NCI-H1436 (cell line): ENCODE measurements around the gene KLHDC4.
"Not testable (repeated sequence)": the region's sequence is repeated elsewhere in the genome, so short reads cannot be mapped to it uniquely, and the experiment has no call there.

ENCODE experiments used
- DNase-seq: peaks from one replicate; lab custom pipeline; 2025; lab: John Stamatoyannopoulos, UW

The KLHDC4 gene

GRCh38 chr16:87788730-87789436, 23.1 kb upstream of the KLHDC4 start:
- not testable (repeated sequence) for DNase-seq

DNA sequence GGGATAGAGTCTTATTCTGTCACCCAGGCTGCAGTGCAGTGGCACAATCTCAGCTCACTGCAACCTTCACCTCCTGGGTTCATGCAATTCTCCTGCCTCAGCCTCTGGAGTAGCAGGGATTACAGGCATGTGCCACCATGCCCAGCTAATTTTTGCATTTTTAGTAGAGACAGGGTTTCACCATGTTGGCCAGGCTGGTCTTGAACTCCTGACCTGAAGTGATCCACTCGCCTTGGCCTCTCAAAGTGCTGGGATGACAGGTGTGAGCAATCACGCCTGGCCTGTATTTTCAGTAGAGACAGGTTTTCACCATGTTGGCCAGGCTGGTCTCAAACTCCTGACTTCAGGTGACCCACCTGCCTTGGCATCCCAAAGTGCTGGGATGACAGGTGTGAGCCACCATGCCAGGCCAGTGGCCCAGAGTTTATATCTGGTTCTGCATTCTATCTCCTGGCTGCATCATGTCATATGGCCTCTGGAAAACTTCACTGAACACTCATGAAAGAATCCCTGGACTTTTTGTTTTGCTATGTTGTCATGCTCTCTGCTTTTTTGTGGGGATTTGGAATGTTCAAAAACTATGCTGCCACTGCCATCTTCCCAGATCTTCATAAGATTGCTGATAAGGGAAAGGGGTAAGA, 21.8 kb upstream of the KLHDC4 start:
- not testable (repeated sequence) for DNase-seq

DNA sequence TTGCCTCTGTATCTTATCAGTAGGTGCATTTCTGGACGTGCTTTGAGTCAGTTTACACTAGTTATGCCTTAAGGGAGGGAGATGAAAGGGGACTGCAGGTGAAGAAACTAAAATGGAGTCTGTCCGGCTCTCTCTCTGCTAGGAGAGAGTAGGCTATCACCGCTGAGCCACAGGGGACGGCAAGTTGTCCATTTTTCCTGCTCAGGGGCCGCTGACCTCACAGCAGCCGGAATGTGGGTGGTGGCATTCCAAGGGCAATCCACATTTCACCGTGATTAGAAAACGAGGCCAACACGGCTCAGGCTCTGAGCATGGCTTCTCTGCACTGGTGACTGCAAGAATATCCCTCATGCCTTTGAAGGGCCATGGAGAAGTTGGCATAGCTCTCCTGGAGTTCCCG, 19.0 kb upstream of the KLHDC4 start:
- DNase-seq: no peak

DNA sequence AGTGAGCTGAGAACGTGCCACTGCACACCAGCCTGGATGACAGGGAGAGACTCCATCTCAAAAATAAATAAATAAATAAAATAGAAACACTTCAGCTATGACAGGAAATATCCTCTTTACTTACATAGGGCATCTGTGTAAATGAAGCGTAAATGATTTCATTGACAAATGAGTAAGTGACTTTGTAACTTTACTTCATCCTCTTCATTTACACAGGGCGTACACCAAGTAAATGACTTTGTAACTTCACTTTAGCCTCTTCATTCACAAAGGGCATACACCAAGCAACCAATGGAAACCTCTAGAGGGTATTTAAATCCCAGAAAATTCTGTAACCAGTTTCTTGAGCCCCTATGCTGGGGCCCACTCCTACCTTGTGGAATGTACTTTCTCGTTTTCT, 16.2 kb upstream of the KLHDC4 start:
- no peak for DNase-seq

DNA sequence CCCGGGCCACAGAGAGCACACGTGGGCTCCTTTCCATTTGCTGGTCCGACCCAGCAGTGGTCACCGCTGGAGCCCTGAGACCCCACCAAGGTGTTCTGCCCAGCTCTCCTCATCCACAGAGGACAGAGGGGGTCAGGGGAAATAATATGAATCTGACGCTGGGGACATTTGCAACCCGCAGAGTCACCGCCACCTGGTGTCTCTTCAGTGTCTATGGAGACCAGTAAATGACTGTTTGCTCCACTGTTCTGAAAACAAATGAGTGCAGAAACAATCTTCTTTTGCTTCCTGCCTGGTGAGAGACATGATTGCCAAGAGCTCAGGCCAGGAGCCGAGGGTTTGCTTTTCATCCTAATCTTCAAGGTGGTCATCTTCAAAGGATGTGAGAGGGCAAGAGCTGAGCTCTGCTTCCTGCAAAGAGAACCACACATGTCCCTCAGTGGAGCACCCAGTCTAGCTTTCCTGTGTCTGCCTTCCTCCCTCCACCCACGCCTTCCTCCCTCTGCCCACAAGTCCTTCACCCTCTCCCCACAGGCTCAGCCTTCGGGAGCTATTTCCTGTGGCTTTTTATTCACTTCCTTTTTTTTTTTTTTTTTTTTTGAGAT, 14.7 kb upstream of the KLHDC4 start:
- DNase-seq: peak; percentile 71

GRCh38 chr16:87778830-87779579, 13.2 kb upstream of the KLHDC4 start:
- DNase-seq: peak; percentile 96

GRCh38 chr16:87778476-87778829, 12.7 kb upstream of the KLHDC4 start:
- no peak for DNase-seq

- DNase-seq: not testable (repeated sequence)
Observed at GRCh38 chr16:87773836-87774235, 8.1 kb upstream of the KLHDC4 start.

GRCh38 chr16:87767456-87767855, 1.7 kb upstream of the KLHDC4 start:
- DNase-seq: not testable (repeated sequence)

DNA sequence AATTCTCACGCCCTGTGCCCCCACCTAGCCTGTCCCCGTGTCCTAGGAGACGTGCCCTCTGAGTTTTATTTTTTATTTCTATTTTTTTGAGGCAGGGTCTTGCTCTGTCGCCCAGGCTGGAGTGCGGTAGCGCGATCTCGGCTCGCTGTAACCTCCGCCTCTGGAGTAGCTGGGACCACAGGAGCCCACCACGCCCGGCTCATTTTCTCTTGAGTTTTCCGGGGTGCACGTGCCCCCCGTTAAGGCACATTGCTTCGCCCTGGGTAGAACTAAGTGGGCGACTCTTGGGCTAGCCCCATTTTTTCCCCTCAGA, 655 bp upstream of the KLHDC4 start:
- DNase-seq: no peak

- DNase-seq: no peak
Observed at GRCh38 chr16:87765473-87765775, 362 bp downstream of the KLHDC4 start.

DNA sequence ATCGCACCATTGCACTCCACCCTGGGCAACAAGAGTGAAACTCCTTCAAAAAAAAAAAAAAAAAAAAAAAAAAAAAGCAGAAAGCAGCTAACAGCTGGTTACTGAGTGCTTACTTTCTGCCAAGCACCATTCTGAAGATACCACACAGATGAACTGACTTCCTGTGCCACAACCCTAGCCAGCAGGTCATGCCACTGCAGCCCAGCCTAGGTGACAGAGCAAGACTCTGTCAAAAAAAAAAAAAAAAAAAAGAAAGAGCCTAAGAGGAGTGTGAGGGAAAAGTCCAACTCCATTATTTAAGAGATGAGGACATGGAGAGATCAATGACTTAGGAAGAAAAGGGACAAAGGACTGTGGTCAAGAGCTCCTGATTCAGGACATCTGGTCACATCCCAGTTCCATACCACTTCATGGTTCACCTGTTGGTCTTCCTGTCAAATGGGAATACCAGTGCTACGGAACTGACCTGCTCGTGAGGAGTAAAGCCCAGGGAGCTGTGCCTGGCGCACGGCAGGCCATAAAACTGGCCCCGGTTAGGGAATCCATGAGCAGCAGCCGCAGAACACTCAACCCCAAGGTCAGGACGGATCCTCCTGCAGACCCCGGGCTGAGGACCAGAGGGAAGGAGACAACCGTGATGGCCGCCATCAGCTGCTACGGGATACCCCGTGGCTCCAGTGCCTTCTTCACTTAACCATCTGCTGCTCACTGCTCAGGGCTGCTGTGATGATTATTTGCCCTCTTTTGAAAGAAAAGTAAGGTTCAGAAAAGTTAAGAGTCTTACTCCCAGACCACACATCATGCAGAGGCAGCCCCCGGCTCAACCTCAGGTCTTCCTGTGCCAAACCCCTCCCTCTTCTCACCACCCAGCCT, 950 bp downstream of the KLHDC4 start:
- DNase-seq: no peak

DNA sequence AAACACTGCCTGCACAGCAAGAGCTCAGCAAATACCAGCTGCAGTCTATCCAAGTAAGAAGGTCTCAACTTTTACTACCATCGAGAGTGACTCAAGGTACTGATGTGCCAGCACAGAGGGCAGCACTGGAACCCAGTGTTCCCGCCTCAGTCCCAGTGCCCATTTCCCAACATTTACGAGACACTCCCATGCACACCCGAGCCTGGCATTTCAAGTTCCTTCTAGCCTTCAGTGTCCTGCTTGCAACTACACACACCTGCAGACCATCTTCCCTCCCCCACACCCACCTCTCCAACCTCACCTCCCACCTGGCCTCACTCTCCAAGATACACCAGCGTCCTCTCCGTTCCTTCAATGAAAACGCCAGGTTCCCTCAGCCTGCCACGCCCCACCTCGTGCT, 3.2 kb downstream of the KLHDC4 start:
- DNase-seq: no peak

DNA sequence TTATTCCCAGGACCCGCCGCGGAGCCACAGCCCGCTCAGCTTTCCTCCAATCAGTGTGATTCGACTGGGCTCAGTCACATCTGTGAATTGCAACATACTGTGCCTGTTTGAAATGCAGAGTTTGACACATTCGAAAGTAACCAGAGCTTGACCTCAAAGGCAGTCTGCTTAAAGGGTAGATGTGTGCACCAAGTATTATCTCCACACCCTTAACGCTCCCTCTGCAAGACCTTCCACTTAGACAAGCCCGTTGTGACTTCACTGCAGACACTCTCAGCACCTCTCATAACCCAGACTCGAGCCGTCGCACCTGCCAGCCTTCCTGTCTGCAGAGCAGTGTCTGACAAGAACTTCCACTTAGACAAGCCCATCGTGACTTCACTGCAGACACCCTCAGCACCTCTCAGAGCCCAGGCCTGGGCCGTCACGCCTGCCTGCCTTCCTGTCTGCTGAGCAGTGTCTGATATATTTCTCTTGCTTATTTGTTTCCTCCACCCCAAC, 3.7 kb downstream of the KLHDC4 start:
- no peak for DNase-seq

- DNase-seq: no peak
Observed at GRCh38 chr16:87761060-87761459, 4.7 kb downstream of the KLHDC4 start.

DNA sequence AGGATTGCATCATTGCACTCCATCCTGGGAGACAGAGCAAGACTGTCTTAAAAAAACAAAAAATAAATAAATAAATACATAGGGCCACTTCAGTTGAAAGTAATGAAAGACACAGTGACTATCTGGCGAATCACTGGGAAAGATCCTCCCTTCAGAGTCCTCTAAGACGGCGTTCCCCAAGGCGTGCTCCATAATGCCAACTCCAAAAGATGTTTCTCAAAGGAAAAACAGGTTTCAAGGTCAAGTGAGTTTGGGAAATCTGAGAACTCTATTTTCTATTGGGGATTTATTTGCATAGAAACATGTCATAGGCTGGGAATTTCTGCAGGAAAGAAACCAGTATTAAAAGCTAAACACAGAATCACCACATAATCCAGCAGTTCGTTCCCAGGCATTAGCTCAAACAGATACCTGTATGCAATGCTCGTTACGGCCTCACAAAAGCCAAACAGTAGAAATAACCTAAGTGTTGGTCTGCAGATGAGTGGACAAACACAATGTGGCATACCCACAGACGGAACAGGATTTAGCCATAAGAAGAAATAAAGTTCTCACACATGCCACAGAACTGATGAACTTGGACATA, 7.9 kb downstream of the KLHDC4 start:
- DNase-seq: no peak

- no peak for DNase-seq
Observed at GRCh38 chr16:87754535-87754934, 11.3 kb downstream of the KLHDC4 start.

GRCh38 chr16:87747626-87748414, 18.0 kb downstream of the KLHDC4 start:
- no peak for DNase-seq

GRCh38 chr16:87746178-87746577, 19.6 kb downstream of the KLHDC4 start:
- DNase-seq: no peak

GRCh38 chr16:87744750-87745514, 20.9 kb downstream of the KLHDC4 start:
- no peak for DNase-seq
